GM19395 (cell line): ENCODE measurements around the gene RAB40B.
"Not testable (repeated sequence)": the region's sequence is repeated elsewhere in the genome, so short reads cannot be mapped to it uniquely, and the experiment has no call there.

Experiments
- ATAC-seq: cut with Tn5 transposase; IDR thresholded peaks from one replicate; pipeline ENCODE4 v1.9.1; 2021; ENCODE audit warnings: mild to moderate bottlenecking, moderate library complexity; ENCODE audit not compliant: unreplicated experiment

RAB40B gene

GRCh38 chr17:82654611-82655010 lies 43.9 kb downstream of the RAB40B start:
- ATAC-seq = not testable (repeated sequence)

- no peak for ATAC-seq
These were observed 44.6 kb downstream of the RAB40B start for GRCh38 chr17:82653651-82654528.

- no peak for ATAC-seq
These were observed 47.8 kb downstream of the RAB40B start for GRCh38 chr17:82650723-82651122.

- no peak for ATAC-seq
These were observed 48.8 kb downstream of the RAB40B start for GRCh38 chr17:82649501-82650261.

DNA sequence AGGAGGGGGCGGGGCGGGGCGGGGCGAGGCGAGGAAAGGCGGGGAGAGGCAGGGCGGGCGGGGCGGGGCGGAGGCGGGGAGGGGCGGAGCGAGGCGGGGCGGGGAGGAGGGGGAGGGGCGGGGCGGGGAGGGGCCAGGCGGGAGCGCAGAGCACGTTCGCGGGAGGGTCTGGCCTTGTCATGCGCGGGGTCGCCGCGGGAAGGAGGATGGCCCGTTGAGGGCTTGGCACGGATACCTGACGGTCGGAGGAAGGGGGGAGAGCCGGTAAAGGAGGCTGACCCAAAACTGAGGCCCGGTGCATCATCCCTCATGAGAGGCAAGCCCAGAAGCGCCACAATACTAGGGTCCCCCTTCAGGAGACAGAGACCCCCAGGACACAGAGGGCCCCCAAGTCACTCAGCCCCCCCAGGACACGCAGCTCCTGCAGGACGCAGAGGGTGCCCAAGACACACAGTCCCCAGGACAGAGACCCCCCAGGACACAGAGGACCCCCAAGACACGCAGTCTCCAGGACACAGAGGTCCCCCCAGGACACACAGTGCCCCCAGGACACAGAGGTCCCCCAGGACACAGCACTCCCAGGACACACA lies 49.7 kb downstream of the RAB40B start:
- ATAC-seq = no peak

DNA sequence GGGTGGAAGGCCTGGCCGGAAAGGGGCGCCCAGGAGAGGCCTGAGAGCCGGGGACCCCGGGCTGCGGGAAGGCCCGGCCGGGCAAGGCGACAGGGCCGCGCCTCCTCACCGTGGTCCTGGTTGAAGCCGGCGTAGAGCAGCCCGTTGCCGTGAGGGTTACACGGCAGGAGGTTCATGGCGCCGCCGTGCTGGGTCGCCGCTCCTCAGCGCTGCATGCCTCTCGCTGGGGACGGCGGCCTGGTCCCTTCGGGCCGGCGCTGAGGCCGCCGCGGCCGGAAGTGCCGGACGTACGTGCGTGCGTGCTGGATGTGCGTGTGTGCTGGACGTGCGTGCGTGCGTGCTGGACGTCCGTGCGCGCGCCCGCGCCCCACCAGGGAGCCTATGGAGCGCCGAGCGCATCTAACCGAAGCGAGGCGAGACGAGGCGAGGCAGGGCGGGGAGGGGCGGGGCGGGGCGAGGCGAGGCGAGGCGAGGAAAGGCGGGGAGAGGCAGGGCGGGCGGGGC lies 50.3 kb downstream of the RAB40B start, which contains the start of gene WDR45B:
Gene WDR45B (minus strand): TSS at position 280 of the 504 bp plus-strand sequence. CDS start 104 bp downstream, at position 176.
- ATAC-seq = peak; percentile 83

GRCh38 chr17:82647593-82648164 lies 50.8 kb downstream of the RAB40B start:
- ATAC-seq = peak; percentile 22

DNA sequence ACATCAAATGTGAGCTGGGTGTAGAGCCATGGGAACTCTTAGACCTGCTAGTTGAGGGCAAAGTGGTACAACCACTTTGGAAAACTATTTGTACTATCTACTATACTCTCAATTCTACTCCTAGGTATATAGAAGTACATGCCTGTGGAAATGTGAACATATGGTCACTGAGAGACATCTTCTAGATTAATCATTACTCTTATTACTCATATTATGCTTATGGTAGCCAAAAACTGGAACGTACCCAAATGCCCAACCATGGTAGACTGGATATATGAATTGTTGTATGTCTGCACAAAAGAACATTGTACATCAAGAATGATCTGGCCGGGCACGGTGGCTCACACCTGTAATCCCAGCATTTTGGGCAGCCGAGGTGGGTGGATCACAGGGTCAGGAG lies 53.0 kb downstream of the RAB40B start:
- no peak for ATAC-seq

DNA sequence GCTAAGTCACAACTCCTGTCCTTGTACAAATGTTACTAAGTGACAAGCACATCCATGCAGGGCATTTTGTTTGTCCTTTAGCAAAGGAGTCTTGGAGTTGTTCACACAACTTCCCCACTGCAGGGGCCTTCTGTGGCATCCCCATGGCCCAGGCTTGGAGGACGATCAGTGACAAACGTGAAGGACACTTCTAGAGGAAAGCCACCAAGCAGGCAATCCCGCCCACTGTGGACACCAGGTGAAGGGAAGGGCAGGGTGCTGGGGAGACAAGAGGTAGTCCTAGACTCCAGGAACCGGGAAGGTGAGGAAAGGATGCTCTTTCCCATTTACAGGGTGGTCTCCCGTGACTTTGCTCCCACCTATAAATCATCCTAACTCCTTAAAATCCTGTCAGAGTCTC lies 54.4 kb downstream of the RAB40B start:
- no peak for ATAC-seq

- ATAC-seq = no peak
These were observed 56.5 kb downstream of the RAB40B start for GRCh38 chr17:82642022-82642421.

GRCh38 chr17:82640036-82640435 lies 58.5 kb downstream of the RAB40B start:
- ATAC-seq = no peak

DNA sequence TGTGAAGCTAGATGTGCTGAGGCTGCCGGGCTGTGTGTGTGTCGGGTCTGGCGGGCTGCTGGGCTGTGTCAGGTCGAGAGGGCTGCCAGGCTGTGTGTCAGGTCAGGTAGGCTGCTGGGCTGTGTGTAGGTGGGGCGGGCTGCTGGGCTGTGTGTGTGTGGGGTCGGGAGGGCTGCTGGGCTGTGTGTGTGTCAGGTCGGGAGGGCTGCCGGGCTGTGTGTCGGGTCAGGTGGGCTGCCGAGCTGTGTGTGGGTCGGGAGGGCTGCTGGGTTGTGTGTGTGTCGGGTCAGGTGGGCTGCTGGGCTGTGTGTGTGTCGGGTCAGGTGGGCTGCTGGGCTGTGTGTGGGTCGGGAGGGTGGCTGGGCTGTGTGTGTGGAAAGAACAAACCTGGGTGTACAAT lies 58.9 kb downstream of the RAB40B start:
- no peak for ATAC-seq

- no peak for ATAC-seq
These were observed 60.2 kb downstream of the RAB40B start for GRCh38 chr17:82638183-82638773.

- no peak for ATAC-seq
These were observed 61.6 kb downstream of the RAB40B start for GRCh38 chr17:82636626-82637598.

DNA sequence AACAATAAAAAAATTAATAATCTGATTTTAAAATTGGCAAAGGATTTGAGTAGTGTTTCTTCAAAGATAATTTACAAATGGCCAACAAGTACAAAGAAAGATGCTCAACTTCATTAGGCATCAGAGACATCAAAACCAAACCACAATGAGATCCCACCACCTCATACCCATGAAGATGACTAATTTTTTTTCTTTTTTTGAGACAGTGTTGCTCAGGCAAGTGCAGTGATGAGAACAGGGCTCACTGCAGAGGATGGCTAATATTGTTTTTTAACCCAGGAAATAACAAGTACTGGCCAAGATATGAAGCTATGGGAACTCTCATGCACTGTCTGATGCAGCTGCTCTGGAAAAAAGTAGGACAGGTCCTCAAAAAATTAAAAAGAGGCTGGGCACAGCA lies 65.2 kb downstream of the RAB40B start:
- ATAC-seq = no peak

DNA sequence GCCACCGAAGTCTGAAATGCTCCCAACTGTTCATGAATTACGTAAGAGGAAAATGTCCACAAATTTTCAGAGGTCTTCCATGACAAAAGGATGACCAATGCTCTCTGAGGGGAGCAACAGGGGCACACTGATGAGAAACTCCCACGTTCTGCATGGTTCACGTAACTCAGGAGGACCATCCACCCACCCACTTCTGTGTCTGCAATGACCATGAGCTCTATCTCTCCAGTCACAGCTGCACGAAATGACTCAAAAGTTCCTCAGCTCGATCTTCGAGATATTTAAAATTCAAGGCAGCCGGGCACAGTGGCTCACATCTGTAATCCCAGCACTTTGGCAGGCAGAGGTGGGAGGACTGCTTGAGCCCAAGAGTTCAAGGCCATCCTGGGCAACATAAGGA lies 66.0 kb downstream of the RAB40B start:
- no peak for ATAC-seq

- ATAC-seq = no peak
These were observed 67.0 kb downstream of the RAB40B start for GRCh38 chr17:82631544-82631943.

GRCh38 chr17:82630212-82630611 lies 68.3 kb downstream of the RAB40B start:
- no peak for ATAC-seq

- no peak for ATAC-seq
These were observed 68.8 kb downstream of the RAB40B start for GRCh38 chr17:82629748-82630147.
